Spleen (tissue), 11 donors: Measurements from ENCODE around the gene CARD19. TPM values are rescaled to one million over a fixed set of nuclear protein-coding genes. Genes with fewer than 3 reads are reported as not detected.

Experiments used
- DNase-seq: peaks from one replicate; pipeline ENCODE4 v3.0.0-alpha.2; 2020
- H3K27ac ChIP-seq, 8 donors: fragments of 200-600 bp; sonication (generic) in 7 of 8; 1 replicate in 4 of 8; 2 replicates in 4 of 8; pipeline versions ENCODE4 v1.5.0 to v1.8.0; 2016 to 2021; ENCODE audit warnings: inconsistent platforms in 4 of 8, mild to moderate bottlenecking in 4 of 8, moderate library complexity in 1 of 8
- H3K27me3 ChIP-seq, 7 donors: fragments of 200-600 bp; sonication (generic) in 6 of 7; replicated peaks in 1 of 7; 1 replicate in 4 of 7; 2 replicates in 3 of 7; pipeline versions ENCODE4 v1.5.0 to v1.8.0; 2016 to 2021; ENCODE audit warnings: inconsistent platforms in 3 of 7, mild to moderate bottlenecking in 1 of 7
- H3K36me3 ChIP-seq, 6 donors: fragments of 200-600 bp; sonication (generic) in 5 of 6; 1 replicate in 4 of 6; 2 replicates in 2 of 6; pipeline versions ENCODE4 v1.5.0 to v1.8.0; 2016 to 2021; ENCODE audit warnings: inconsistent platforms in 2 of 6
- H3K4me1 ChIP-seq, 6 donors: fragments of 200-600 bp; sonication (generic) in 5 of 6; 1 replicate in 3 of 6; 2 replicates in 3 of 6; pipeline versions ENCODE4 v1.5.0 to v1.8.0; 2016 to 2021; ENCODE audit warnings: inconsistent platforms in 3 of 6
- H3K4me3 ChIP-seq, 8 donors: fragments of 200-600 bp; sonication (generic) in 7 of 8; 1 replicate in 4 of 8; 2 replicates in 4 of 8; pipeline versions ENCODE4 v1.5.0 to v1.8.0; 2016 to 2021; ENCODE audit warnings: inconsistent platforms in 4 of 8, mild to moderate bottlenecking in 4 of 8, moderate library complexity in 2 of 8
- H3K9me3 ChIP-seq, 8 donors: fragments of 200-600 bp; sonication (generic) in 7 of 8; 1 replicate in 4 of 8; 2 replicates in 4 of 8; pipeline versions ENCODE4 v1.5.0 to v1.8.0; 2016 to 2021; ENCODE audit warnings: inconsistent platforms in 4 of 8
- POLR2A ChIP-seq, 3 donors: fragments of 450-650 bp; IDR thresholded peaks; one replicate each; pipeline ENCODE4 v1.5.1; 2017; ENCODE audit warnings: antibody characterized with exemption in 3 of 3, mild to moderate bottlenecking in 1 of 3
- POLR2AphosphoS5 ChIP-seq, 3 donors: sonication (generic); formaldehyde crosslinking; IDR thresholded peaks; one replicate each; pipeline ENCODE4 v1.5.1; 2017; ENCODE audit warnings: antibody characterized with exemption in 3 of 3
- WGBS, 5 donors: extraction: QIAGEN DNeasy Blood & Tissue Kit in 3 of 5; methylation state at CpG; one replicate each; pipeline versions ENCODE4 v1.1.5 to v1.1.7; 2013 to 2018; 5-methylcytosine and 5-hydroxymethylcytosine counted together
- intact Hi-C: fragments of 100-400 bp; cut with DNase I; formaldehyde crosslinking; loops from one replicate; pipeline ENCODE4 v1.15.0; 2023; ENCODE audit warnings: low total_unique reads
- polyA plus RNA-seq, 3 donors: library from polyadenylated mRNA; stranded (reverse); fragments of 200-250 nt; gene quantifications; one replicate each; pipeline ENCODE4 v1.2.1, GENCODE V29; 2013
- total RNA-seq, 7 donors: library from RNA; depleted of rRNA in 3 of 7; stranded (reverse); fragments of >200 nt in 3 of 7; fragmentation: NEBNext Ultra II Directional in 4 of 7; extraction: Animal tissue kit (Norgen Biotek cat#: 25700) in 4 of 7; gene quantifications; one replicate each; pipeline versions ENCODE4 v1.1.0 to v1.2.1, GENCODE V29; 2016 to 2021
- TF ChIP-seq, protein P1 (sequence below), 11 experiments: fragments of 200-600 bp in 7 of 11; fragments of 450-650 bp in 4 of 11; sonication (generic) in 4 of 11; IDR thresholded peaks in 8 of 11; conservative IDR thresholded peaks in 3 of 11; 1 replicate in 7 of 11; 2 replicates in 4 of 11; pipeline versions ENCODE4 v1.4.0 to v1.8.0; 2016 to 2021; ENCODE audit warnings: antibody characterized with exemption in 11 of 11, inconsistent platforms in 4 of 11, mild to moderate bottlenecking in 1 of 11
- donor health status: healthy with polysubstance abuse.
- donor health status: DM: no; HTN: no; CAD: no; lungs with moderate emphysema.
- donor health status: DM: no; HTN: no; CAD: no.
- donor health status: Bipolar disorder and iron deficiency.
- donor health status: healthy.
- donor health status: DM: no; HTN: no; CAD: no.
- donor health status: DM: yes; HTN: yes; CAD: no.

Gene CARD19
- total and polyA plus RNA-seq, 10 donors, result 21.7 to 78.8 (median 39.2) TPM

DNA sequence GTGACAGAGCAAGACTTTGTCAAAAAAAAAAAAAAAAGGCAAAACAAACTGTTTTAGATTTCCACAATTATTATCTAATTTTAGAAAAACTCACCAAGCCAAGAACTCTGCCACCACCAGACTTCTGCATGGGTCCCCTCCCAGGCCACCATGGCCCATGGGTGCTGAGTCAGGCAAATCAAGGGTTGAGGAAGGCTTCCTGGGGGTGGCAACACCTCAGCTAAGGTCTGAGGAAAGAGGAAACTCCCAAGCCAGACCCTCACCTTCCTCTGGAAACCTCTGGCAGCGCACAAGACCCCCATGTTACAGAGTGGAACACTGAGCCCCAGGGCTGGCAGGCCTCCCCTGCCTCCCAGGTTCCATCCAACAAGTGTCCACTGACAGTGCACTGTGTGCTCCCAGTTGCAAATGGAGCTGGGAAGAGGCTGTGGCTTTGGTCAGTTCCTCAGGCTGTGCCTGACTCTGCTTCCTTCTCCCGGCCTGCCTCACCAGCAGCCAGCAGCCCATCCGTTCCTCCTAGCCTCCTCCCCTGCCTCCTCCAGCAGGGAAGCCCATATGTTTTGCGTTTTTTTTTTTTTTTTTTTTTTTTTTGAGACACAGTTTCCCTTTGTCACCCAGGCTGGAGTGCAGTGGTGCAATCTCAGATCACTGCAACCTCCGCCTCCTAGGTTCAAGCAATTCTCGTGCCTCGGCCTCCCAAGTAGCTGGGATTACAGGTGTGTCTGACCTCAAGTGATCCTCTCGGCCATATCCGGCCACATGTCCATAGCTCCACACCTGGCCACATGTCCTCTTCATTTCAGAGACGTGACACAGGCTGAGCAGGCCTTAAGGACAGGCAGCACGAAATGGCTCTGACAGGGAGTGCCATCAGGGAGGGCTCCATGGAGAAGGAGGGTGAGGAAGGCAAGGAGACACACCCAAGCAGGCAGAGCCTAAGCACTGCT, 41.0 kb upstream of the CARD19 start:
- intact Hi-C loops, result loop anchor here (10.0 kb wide), 1 partner anchor 50 kb away; no protein-coding TSS in a partner anchor
- Histone ChIP-seq H3K27me3 (no peaks in the 10 kb centered on the region), H3K4me3 (no peak overlapping the region), H3K36me3 (no peaks in the 10 kb centered on the region), H3K9me3 (no peaks in the 10 kb centered on the region), H3K27ac (peak overlapping the region in 5 of 8 donors; percentile 40 to 98 (median 93)), H3K4me1 (peaks cover 7 to 86% (median 51%) of the 10 kb centered on the region in 6 donors)
- TF ChIP-seq, protein P1, sequence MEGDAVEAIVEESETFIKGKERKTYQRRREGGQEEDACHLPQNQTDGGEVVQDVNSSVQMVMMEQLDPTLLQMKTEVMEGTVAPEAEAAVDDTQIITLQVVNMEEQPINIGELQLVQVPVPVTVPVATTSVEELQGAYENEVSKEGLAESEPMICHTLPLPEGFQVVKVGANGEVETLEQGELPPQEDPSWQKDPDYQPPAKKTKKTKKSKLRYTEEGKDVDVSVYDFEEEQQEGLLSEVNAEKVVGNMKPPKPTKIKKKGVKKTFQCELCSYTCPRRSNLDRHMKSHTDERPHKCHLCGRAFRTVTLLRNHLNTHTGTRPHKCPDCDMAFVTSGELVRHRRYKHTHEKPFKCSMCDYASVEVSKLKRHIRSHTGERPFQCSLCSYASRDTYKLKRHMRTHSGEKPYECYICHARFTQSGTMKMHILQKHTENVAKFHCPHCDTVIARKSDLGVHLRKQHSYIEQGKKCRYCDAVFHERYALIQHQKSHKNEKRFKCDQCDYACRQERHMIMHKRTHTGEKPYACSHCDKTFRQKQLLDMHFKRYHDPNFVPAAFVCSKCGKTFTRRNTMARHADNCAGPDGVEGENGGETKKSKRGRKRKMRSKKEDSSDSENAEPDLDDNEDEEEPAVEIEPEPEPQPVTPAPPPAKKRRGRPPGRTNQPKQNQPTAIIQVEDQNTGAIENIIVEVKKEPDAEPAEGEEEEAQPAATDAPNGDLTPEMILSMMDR (IDR thresholded peaks at IDR 0.05 in 8 of 11, conservative IDR thresholded peaks at IDR 0.05 in 3 of 11), result no peak
- no peak for TF ChIP-seq POLR2A (IDR thresholded peaks at IDR 0.05)
- no peak for TF ChIP-seq POLR2AphosphoS5 (IDR thresholded peaks at IDR 0.05)
- WGBS, 5 donors, result 57 to 84% (median 71%) methylated on average over 11 of the region's 11 CpGs
- no peak for DNase-seq

DNA sequence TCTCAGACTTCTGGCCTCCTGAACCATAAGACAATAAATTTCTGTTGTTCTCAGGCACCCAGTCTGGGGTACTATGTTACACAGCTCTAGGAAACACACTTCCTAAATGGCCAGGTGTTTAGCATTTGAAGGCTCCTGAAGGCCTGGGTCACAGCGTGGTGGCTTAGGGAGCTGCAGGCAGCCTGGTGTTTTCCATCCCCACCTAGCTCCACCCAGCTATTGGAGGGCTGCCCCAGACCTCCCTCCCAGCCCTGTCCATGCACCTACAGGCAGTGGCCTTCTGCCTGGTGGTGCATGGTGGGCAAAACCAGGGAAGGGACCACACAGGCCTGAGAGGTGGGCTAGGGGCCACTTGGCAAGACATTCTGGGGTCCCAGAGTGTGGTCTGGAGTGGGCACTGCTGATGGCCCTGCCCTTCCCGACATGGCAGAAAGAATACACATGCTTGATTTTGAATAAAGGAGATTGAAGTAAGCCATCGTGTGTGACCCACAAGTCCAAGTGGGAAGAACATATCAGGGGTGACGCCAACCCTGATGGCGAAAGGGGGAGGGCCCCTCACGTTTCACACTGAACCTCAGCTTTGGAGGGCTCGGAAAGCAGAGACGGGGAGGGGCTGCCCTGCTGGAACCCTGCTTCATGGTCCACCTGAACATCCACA, 38.8 kb upstream of the CARD19 start:
- H3K36me3 ChIP-seq, result no peaks in the 10 kb centered on the region
- 71 to 84% (median 75%) methylated on average over 7 to 8 of the region's 8 CpGs for WGBS, 5 donors
- intact Hi-C loops, result loop anchor here (10.0 kb wide), 1 partner anchor 52 kb away; no protein-coding TSS in a partner anchor

DNA sequence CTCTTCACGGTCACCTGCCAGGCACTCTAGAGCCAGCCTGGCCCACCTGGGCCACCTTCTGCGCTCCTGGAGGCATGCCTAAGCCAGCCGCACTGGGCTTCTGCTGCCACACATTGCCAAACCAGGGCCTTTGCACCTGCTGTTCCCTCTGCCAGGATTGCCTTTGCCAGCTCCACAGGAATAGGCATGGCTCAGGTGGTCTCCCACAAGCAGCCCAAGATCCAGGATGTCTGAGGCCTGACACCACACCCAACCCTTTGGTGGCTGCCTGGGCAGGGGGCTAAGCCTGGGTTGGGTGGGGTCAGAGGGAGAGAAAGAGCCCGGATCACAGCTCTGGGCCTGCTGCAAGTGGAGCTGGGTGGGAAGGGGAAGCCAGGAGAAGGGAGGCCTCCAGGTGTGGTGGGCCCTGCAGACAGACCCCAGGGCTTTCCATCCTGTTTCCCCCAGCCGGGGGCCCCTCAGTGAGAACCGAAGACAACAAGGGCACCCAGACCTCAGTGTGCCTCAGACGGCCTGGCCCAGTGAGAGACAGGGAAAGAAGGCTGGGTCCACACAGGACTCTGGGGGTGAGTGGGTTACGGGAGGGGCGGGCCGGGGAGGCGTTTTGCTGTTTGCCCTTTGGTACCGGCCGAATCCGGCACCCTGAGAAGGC, 38.2 kb upstream of the CARD19 start:
- H3K36me3 ChIP-seq, result peaks cover 0 to 3% (median 0%) of the 10 kb centered on the region in 6 donors
- intact Hi-C loops, result loop anchor here (10.0 kb wide), 1 partner anchor 53 kb away; no protein-coding TSS in a partner anchor
- H3K4me1 ChIP-seq, result peaks cover 32 to 96% (median 65%) of the 10 kb centered on the region in 6 donors
- peak overlapping the region in 1 of 8 donors; percentile 88 for H3K4me3 ChIP-seq
- TF ChIP-seq POLR2A (IDR thresholded peaks at IDR 0.05), result no peak
- TF ChIP-seq, protein P1 (IDR thresholded peaks at IDR 0.05 in 8 of 11, conservative IDR thresholded peaks at IDR 0.05 in 3 of 11), result no peak
- TF ChIP-seq POLR2AphosphoS5 (IDR thresholded peaks at IDR 0.05), result no peak
- no peaks in the 10 kb centered on the region for H3K9me3 ChIP-seq
- H3K27ac ChIP-seq, result peak overlapping the region; percentile 85 to 98 (median 93)
- 40 to 45% (median 42%) methylated on average over 13 to 14 of the region's 14 CpGs for WGBS, 5 donors
- DNase-seq, result peak; percentile 86
- no peaks in the 10 kb centered on the region for H3K27me3 ChIP-seq

More for the DNA sequence above, 38.8 kb upstream of the CARD19 start:
- Histone ChIP-seq H3K9me3 (no peaks in the 10 kb centered on the region), H3K4me3 (no peak overlapping the region), H3K4me1 (peaks cover 25 to 96% (median 61%) of the 10 kb centered on the region in 6 donors), H3K27me3 (no peaks in the 10 kb centered on the region), H3K27ac (peak overlapping the region; percentile 42 to 98 (median 93))
- no peak for DNase-seq
- TF ChIP-seq POLR2AphosphoS5 (IDR thresholded peaks at IDR 0.05) (no peak), POLR2A (IDR thresholded peaks at IDR 0.05) (no peak)
- TF ChIP-seq, protein P1 (IDR thresholded peaks at IDR 0.05 in 8 of 11, conservative IDR thresholded peaks at IDR 0.05 in 3 of 11), result no peak
